ENCODE data around the gene NOTCH1.
"Not testable (repeated sequence)": the region's sequence is repeated elsewhere in the genome, so short reads cannot be mapped to it uniquely, and the experiment has no call there.

The NOTCH1 gene

DNA sequence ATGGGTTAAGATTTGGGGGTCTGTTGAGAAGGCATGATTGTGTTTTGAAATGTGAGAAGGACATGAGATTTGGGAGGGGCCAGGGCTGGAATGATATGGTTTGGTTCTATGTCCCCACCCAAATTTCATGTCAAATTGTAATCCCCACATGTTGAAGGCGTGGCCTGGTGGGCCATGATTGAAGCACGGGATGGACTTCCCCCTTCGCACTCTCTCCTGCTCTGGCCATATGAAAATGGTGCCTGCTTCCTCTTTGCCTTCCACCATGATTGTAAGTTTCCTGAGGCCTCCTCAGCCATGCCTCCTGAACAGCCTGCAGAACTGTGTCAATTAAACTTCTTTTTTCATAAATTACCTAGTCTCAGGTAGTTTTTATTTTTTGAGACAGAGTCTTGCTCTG is 14.7 kb upstream of the NOTCH1 start:
- TF ChIP-seq, protein P1, sequence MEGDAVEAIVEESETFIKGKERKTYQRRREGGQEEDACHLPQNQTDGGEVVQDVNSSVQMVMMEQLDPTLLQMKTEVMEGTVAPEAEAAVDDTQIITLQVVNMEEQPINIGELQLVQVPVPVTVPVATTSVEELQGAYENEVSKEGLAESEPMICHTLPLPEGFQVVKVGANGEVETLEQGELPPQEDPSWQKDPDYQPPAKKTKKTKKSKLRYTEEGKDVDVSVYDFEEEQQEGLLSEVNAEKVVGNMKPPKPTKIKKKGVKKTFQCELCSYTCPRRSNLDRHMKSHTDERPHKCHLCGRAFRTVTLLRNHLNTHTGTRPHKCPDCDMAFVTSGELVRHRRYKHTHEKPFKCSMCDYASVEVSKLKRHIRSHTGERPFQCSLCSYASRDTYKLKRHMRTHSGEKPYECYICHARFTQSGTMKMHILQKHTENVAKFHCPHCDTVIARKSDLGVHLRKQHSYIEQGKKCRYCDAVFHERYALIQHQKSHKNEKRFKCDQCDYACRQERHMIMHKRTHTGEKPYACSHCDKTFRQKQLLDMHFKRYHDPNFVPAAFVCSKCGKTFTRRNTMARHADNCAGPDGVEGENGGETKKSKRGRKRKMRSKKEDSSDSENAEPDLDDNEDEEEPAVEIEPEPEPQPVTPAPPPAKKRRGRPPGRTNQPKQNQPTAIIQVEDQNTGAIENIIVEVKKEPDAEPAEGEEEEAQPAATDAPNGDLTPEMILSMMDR (IDR thresholded peaks at IDR 0.05; ENCODE audit: extremely low read depth, missing control alignments) = no peak
- no peak for DNase-seq (ENCODE audit: low spot score)

DNA sequence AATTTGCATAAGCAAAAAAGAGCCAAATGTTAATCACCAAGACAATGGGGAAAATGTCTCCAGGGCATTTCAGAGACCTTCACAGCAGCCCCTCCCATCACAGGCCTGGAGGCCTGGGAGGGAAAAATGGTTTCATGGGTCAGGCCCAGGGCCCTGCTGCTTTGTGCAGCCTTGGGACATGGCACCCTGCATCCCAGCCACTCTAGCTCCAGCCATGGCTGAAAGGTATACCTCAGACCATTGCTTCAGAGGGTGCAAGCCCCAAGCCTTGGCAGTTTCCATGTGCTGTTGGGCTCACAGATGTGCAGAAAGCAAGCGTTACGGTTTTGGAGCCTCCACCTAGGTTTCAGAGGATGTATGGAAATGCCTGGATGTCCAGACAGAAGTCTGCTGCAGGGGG is 13.5 kb upstream of the NOTCH1 start:
- not testable (repeated sequence) for DNase-seq (ENCODE audit: low spot score)

DNA sequence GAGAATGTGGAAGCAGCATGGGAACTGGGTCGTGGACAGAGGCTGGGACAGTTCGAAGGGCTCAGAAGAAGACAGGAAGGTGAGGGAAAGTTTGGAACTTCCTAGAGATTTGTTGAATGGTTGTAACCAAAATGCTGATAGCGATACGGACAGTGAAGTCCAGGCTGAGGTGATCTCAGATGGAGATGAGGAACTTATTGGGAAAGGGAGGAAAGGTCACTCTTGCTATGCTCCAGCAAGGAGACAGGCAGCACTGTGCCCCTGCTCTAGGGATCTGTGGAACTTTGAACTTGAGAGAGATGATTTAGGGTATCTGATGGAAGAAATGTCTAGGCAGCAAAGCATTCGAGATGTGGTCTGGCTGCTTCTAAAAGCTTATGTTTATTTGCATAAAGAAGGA is 13.0 kb upstream of the NOTCH1 start:
- not testable (repeated sequence) for DNase-seq (ENCODE audit: low spot score)

DNA sequence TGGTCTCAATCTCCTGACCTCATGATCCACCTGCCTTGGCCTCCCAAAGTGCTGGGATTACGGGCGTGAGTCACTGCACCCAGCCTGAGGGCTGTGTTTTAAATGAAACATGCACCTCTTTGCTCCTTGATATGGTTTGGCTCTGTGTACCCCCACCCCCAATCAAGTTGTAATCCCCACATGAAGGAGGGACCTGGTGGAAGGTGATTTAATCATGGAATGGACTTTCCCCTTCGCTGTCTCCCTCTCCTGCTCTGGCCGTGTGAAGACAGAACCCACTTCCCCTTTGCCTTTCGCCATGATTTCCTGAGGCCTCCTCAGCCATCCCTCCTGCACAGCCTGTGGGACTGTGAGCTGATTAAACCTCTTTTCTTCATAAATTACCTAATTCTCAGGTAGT is 12.5 kb upstream of the NOTCH1 start:
- DNase-seq (ENCODE audit: low spot score) = no peak
- TF ChIP-seq, protein P1 (IDR thresholded peaks at IDR 0.05; ENCODE audit: extremely low read depth, missing control alignments) = no peak

DNA sequence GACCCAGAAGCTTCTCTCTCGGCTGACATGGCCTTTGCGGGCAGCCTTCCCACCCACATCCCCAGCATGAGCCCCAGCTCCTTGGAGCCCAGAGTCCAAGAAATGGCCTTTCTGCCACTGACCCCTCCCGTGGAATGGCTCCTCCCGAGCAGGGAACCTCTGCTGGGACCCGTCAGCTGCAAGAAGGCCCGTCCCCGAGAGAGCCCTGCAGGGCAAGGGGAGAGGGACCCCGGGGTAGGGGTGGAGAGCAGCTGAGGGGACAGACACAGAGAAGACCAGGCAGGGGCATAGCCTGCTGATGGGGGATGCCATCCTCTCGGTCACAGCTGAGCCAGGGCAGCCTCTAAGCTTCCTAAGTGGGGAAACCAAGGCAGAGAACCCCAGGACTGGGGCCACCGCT is 11.2 kb upstream of the NOTCH1 start:
- DNase-seq (ENCODE audit: low spot score) = no peak

DNA sequence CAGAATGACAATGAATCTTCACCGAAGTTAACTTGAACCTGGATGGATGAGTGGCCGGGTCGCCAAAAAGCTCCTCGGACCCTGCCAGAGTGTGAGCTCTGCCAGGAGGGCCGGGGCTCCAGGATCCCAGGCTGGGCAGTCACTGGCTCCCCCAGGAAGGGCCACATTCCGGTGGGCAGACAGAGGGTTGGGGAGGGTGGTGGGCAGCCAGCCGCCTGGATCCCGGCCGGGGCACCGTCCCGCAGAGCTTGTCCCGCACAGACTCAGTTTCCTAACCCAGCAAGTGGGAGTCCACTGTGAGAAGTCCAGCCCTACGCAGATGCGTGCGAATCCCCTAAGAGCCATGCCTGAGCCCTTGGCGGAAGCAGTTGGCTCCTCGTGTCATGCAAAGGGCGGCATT is 10.3 kb upstream of the NOTCH1 start:
- TF ChIP-seq, protein P1 (IDR thresholded peaks at IDR 0.05; ENCODE audit: extremely low read depth, missing control alignments) = no peak
- DNase-seq (ENCODE audit: low spot score) = no peak

More for the DNA sequence above, 11.2 kb upstream of the NOTCH1 start:
- TF ChIP-seq, protein P1 (IDR thresholded peaks at IDR 0.05; ENCODE audit: extremely low read depth, missing control alignments) = no peak

DNA sequence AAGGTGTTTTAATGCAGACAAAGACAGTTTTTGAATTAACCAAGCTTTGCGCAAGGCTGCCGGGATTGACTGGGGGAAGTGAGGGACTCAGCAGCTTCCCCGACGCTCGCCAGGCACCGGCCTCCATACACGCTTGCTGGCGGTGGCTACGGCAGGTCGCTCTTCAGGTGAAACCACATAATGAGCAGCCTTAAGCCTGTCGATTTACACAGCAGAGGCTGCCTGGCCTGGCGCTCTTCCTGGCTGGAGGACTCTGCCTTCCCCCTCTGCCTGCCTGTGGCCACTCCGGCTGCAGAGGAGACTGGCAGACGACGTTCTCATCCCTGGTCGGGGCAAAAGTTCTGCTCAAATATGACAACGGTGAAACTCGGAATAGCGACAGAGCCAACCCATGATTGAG is 9.0 kb upstream of the NOTCH1 start:
- TF ChIP-seq, protein P1 (IDR thresholded peaks at IDR 0.05; ENCODE audit: extremely low read depth, missing control alignments) = no peak
- DNase-seq (ENCODE audit: low spot score) = no peak

DNA sequence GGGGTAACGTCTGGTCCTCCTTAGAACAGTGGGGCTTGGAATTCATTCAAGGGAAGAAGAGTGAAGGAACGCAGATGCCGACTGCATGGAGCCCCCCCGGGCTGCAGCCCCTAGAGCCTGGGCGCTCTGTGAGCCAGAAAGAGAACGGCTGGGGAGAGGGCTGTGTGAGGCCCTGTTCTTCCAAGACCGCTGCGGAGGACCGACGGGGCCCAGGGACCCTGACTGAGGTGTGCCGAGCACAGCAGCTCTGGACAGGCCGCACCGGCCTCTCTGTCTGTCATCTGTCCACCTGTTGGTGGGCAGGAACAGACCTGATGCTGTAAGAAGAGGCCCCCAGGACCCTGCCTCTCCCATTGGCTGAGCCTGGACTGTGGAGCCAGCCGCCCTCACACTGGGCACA is 7.7 kb upstream of the NOTCH1 start:
- TF ChIP-seq, protein P1 (IDR thresholded peaks at IDR 0.05; ENCODE audit: extremely low read depth, missing control alignments) = no peak
- no peak for DNase-seq (ENCODE audit: low spot score)

All from GM20000 (cell line).